NK-92 (cell line): Measurements from ENCODE around the gene NPAS3.

Experiments
- DNase-seq: peaks from one replicate; lab custom pipeline; 2025; ENCODE audit not compliant: unreplicated experiment; lab: John Stamatoyannopoulos, UW

The NPAS3 gene

GRCh38 chr14:33805593-33805992, 866.9 kb downstream of the NPAS3 start:
- no peak for DNase-seq

GRCh38 chr14:33806905-33807304, 868.2 kb downstream of the NPAS3 start:
- DNase-seq: no peak

GRCh38 chr14:33808187-33808586, 869.5 kb downstream of the NPAS3 start:
- no peak for DNase-seq

- DNase-seq: no peak
These were observed 870.8 kb downstream of the NPAS3 start for GRCh38 chr14:33809396-33809981.

GRCh38 chr14:33810308-33810707, 871.6 kb downstream of the NPAS3 start:
- DNase-seq: no peak

GRCh38 chr14:33811721-33812120, 873.0 kb downstream of the NPAS3 start:
- no peak for DNase-seq

- no peak for DNase-seq
These were observed 873.5 kb downstream of the NPAS3 start for GRCh38 chr14:33812181-33812580.

GRCh38 chr14:33812601-33813000, 873.9 kb downstream of the NPAS3 start:
- DNase-seq: no peak

GRCh38 chr14:33814010-33814409, 875.3 kb downstream of the NPAS3 start:
- no peak for DNase-seq

- DNase-seq: no peak
These were observed 895.2 kb downstream of the NPAS3 start for GRCh38 chr14:33833706-33834465.

GRCh38 chr14:33834466-33835260, 896.0 kb downstream of the NPAS3 start:
- DNase-seq: no peak

- DNase-seq: no peak
These were observed 896.6 kb downstream of the NPAS3 start for GRCh38 chr14:33835261-33835655.

GRCh38 chr14:33835677-33836076, 897.0 kb downstream of the NPAS3 start:
- DNase-seq: no peak

GRCh38 chr14:33836203-33836899, 897.7 kb downstream of the NPAS3 start:
- no peak for DNase-seq

GRCh38 chr14:33836900-33837577, 898.4 kb downstream of the NPAS3 start:
- DNase-seq: no peak

GRCh38 chr14:33837943-33838683, 899.4 kb downstream of the NPAS3 start:
- no peak for DNase-seq

- DNase-seq: no peak
These were observed 900.8 kb downstream of the NPAS3 start for GRCh38 chr14:33839193-33840076.

GRCh38 chr14:33840797-33841196, 902.1 kb downstream of the NPAS3 start:
- no peak for DNase-seq

GRCh38 chr14:33842299-33842698, 903.6 kb downstream of the NPAS3 start:
- DNase-seq: no peak
